Embryonic facial prominence (tissue), 1 donor: ENCODE data around the gene AGRN.
"Not testable (repeated sequence)": the region's sequence is repeated elsewhere in the genome, so short reads cannot be mapped to it uniquely, and the experiment has no call there.

Source experiments
- DNase-seq: peaks from one replicate; pipeline ENCODE4 v3.0.0-alpha.2; 2016; ENCODE audit errors: extremely low spot score

AGRN gene

GRCh38 chr1:981955-982558, 37.9 kb upstream of the AGRN start, which contains the start of gene PERM1:
Gene PERM1, minus strand, starts transcription at chr1:982093. Its CDS starts 1,064 bp downstream, at chr1:981029.
- no peak for DNase-seq

- no peak for DNase-seq
These were observed 37.0 kb upstream of the AGRN start for GRCh38 chr1:982765-983436.

- DNase-seq: no peak
These were observed 36.0 kb upstream of the AGRN start for GRCh38 chr1:983798-984475.

- no peak for DNase-seq
These were observed 35.5 kb upstream of the AGRN start for GRCh38 chr1:984476-984814.

GRCh38 chr1:985126-985525, 34.8 kb upstream of the AGRN start:
- no peak for DNase-seq

- DNase-seq: not testable (repeated sequence)
These were observed 31.9 kb upstream of the AGRN start for GRCh38 chr1:988061-988460.

- not testable (repeated sequence) for DNase-seq
These were observed 28.6 kb upstream of the AGRN start for GRCh38 chr1:991275-991674.

GRCh38 chr1:991895-992294, 28.0 kb upstream of the AGRN start:
- DNase-seq: no peak

- DNase-seq: no peak
These were observed 27.6 kb upstream of the AGRN start for GRCh38 chr1:992362-992761.

GRCh38 chr1:993379-993995, 26.4 kb upstream of the AGRN start:
- DNase-seq: no peak

- DNase-seq: not testable (repeated sequence)
These were observed 25.4 kb upstream of the AGRN start for GRCh38 chr1:994546-994945.

GRCh38 chr1:995665-996633, 24.0 kb upstream of the AGRN start:
- no peak for DNase-seq

GRCh38 chr1:996851-997712, 22.8 kb upstream of the AGRN start:
- DNase-seq: no peak

GRCh38 chr1:997713-997992, 22.3 kb upstream of the AGRN start:
- DNase-seq: no peak

- no peak for DNase-seq
These were observed 21.8 kb upstream of the AGRN start for GRCh38 chr1:997993-998744.

- DNase-seq: no peak
These were observed 21.2 kb upstream of the AGRN start for GRCh38 chr1:998745-998994.

GRCh38 chr1:998995-999724, 20.8 kb upstream of the AGRN start:
- no peak for DNase-seq

- DNase-seq: peak; percentile 74
These were observed 20.1 kb upstream of the AGRN start, which contains the start of gene HES4 for GRCh38 chr1:999725-1000356. Gene HES4, minus strand, starts transcription at chr1:1000097. Its CDS starts 124 bp downstream, at chr1:999973.
